Neural cell (in vitro differentiated cells): ENCODE measurements around the gene NKD1. TPM values are rescaled to one million over a fixed set of nuclear protein-coding genes. Genes with fewer than 3 reads are reported as not detected.

ENCODE experiments used
- H2AFZ ChIP-seq: fragments of 200-600, 300-800 bp; sonication (generic), shearing (Covaris generic); 2 replicates; pipeline ENCODE4 v1.6.0; 2014; ENCODE audit warnings: low read depth, mild to moderate bottlenecking, antibody characterized with exemption, low read length, moderate library complexity
- H3F3A ChIP-seq: fragments of 200-600 bp; shearing (Covaris generic); 2 replicates; pipeline ENCODE4 v1.6.1; 2016; ENCODE audit warnings: mild to moderate bottlenecking, moderate library complexity, mixed read lengths, antibody characterized with exemption, low read length; ENCODE audit not compliant: insufficient read depth, poor library complexity, severe bottlenecking
- H3K27ac ChIP-seq: fragments of 200-600, 300-800 bp; sonication (generic), shearing (Covaris generic); 2 replicates; pipeline ENCODE4 v1.5.1; 2014; ENCODE audit warnings: mild to moderate bottlenecking, low read length, moderate library complexity
- H3K27me3 ChIP-seq: fragments of 300-800, 200-600 bp; sonication (generic), shearing (Covaris generic); 2 replicates; pipeline ENCODE4 v1.6.0; 2014; ENCODE audit warnings: mild to moderate bottlenecking, low read depth, low read length, moderate library complexity; ENCODE audit not compliant: insufficient read depth
- H3K36me3 ChIP-seq: fragments of 300-800, 200-600 bp; sonication (generic), shearing (Covaris generic); 2 replicates; pipeline ENCODE4 v1.5.1; 2014; ENCODE audit warnings: mild to moderate bottlenecking, antibody characterized with exemption, low read length, moderate library complexity; ENCODE audit not compliant: insufficient read depth
- H3K4me2 ChIP-seq: fragments of 300-800, 200-600 bp; sonication (generic), shearing (Covaris generic); 2 replicates; pipeline ENCODE4 v1.6.0; 2014; ENCODE audit warnings: mild to moderate bottlenecking, low read length
- H3K4me3 ChIP-seq: fragments of 300-800, 200-600 bp; sonication (generic), shearing (Covaris generic); 2 replicates; pipeline ENCODE4 v1.5.1; 2014; ENCODE audit warnings: mild to moderate bottlenecking, low read length, moderate library complexity
- H3K79me2 ChIP-seq: fragments of 200-600 bp; shearing (Covaris generic); replicated peaks from 2 replicates; pipeline ENCODE4 v1.6.0; 2014; ENCODE audit warnings: mild to moderate bottlenecking, low read length, moderate library complexity; ENCODE audit not compliant: insufficient read depth
- H3K9ac ChIP-seq: fragments of 300-800, 200-600 bp; sonication (generic), shearing (Covaris generic); 2 replicates; pipeline ENCODE4 v1.6.1; 2016; ENCODE audit warnings: mild to moderate bottlenecking, low read length, mixed read lengths
- H3K9me2 ChIP-seq: fragments of 200-600 bp; shearing (Covaris generic); 2 replicates; pipeline ENCODE4 v1.6.1; 2016; ENCODE audit warnings: mild to moderate bottlenecking, low read length, mixed read lengths; ENCODE audit not compliant: insufficient read depth
- H3K9me3 ChIP-seq: fragments of 200-600, 300-800 bp; sonication (generic), shearing (Covaris generic); 2 replicates; pipeline ENCODE4 v1.6.1; 2016; ENCODE audit warnings: mild to moderate bottlenecking, mixed run types, low read length, moderate library complexity, mixed read lengths
- H4K20me1 ChIP-seq: fragments of 200-600 bp; shearing (Covaris generic); 2 replicates; pipeline ENCODE4 v1.6.1; 2016; ENCODE audit warnings: mild to moderate bottlenecking, mixed run types; ENCODE audit not compliant: insufficient read depth
- EP300 ChIP-seq: fragments of 450-650 bp; conservative IDR thresholded peaks from 2 replicates; pipeline ENCODE4 v1.6.1; 2014; ENCODE audit warnings: antibody characterized with exemption, mild to moderate bottlenecking, moderate library complexity; ENCODE audit not compliant: poor library complexity, severe bottlenecking
- EZH2 ChIP-seq: fragments of 200-600, 300-800 bp; shearing (Covaris generic), sonication (generic); IDR thresholded peaks from 2 replicates; pipeline ENCODE4 v1.6.1; 2014; ENCODE audit warnings: antibody characterized with exemption, low read length, borderline replicate concordance, mild to moderate bottlenecking; ENCODE audit not compliant: insufficient read depth, poor library complexity, severe bottlenecking
- MXI1 ChIP-seq: fragments of 450-650 bp; conservative IDR thresholded peaks from 2 replicates; pipeline ENCODE4 v1.6.1; 2014; ENCODE audit warnings: antibody characterized with exemption, mild to moderate bottlenecking; ENCODE audit not compliant: poor library complexity, severe bottlenecking
- POLR2AphosphoS5 ChIP-seq: IDR thresholded peaks from 2 replicates; pipeline ENCODE4 v1.6.1; 2012
- RAD21 ChIP-seq: fragments of 450-650 bp; conservative IDR thresholded peaks from 2 replicates; pipeline ENCODE4 v1.6.1; 2014; ENCODE audit warnings: antibody characterized with exemption, mild to moderate bottlenecking, moderate library complexity
- SMC3 ChIP-seq: fragments of 450-650 bp; conservative IDR thresholded peaks from 2 replicates; pipeline ENCODE4 v1.6.1; 2014; ENCODE audit warnings: antibody characterized with exemption, mild to moderate bottlenecking, moderate library complexity; ENCODE audit not compliant: poor library complexity
- TAF1 ChIP-seq: IDR thresholded peaks from 2 replicates; pipeline ENCODE4 v1.6.1; 2012; ENCODE audit warnings: low read depth
- polyA plus RNA-seq: library from polyadenylated mRNA; depleted of rRNA; stranded (reverse); fragments of >200 nt; gene quantifications from 2 replicates; pipeline ENCODE4 v1.2.3, GENCODE V29; 2014
- TF ChIP-seq, protein P1 (sequence below): IDR thresholded peaks from 2 replicates; pipeline ENCODE4 v1.6.1; 2012; ENCODE audit warnings: borderline replicate concordance
- TF ChIP-seq, protein P2 (sequence below): fragments of 450-650 bp; IDR thresholded peaks from 2 replicates; pipeline ENCODE4 v1.5.1; 2014; ENCODE audit warnings: antibody characterized with exemption, mild to moderate bottlenecking, moderate library complexity; ENCODE audit not compliant: poor library complexity, severe bottlenecking

Gene NKD1
- polyA plus RNA-seq, 1 donor from 2014 or later: 1.1 TPM

DNA sequence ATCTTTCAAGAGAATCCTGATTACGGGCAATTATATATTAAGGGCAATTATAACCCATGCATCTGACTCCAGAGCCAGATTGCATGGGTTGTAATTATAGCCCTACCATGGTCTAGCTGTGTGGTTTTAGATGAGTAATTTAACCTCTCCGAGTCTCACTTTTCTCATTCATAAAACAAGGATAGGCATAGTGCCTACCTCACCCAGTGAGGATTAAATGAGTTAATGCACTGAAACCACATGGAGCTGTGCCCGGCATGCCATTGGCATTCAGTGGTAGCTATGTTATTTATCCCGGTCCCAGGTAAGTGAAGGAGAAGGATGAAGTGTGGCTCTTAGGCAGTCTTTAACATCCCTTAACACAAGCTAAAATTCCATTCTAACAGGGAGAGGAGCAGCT lies 126.6 kb downstream of the NKD1 start:
- Histone ChIP-seq H3K27ac (no peak overlapping the region), H3K9me3 (peaks cover 3% of the 10 kb centered on the region), H3K36me3 (no peaks in the 10 kb centered on the region), H3K4me2 (no peak overlapping the region), H3F3A (no peaks in the 10 kb centered on the region), H3K9ac (no peak overlapping the region), H3K27me3 (no peaks in the 10 kb centered on the region), H4K20me1 (no peaks in the 10 kb centered on the region), H3K79me2 (no peaks in the 10 kb centered on the region), H3K9me2 (no peaks in the 10 kb centered on the region), H2AFZ (no peak overlapping the region), H3K4me3 (no peak overlapping the region)
- TF ChIP-seq EP300 (no peak), MXI1 (no peak), POLR2AphosphoS5 (no peak), TAF1 (no peak), SMC3 (no peak), EZH2 (no peak), RAD21 (no peak)
- TF ChIP-seq, protein P1, sequence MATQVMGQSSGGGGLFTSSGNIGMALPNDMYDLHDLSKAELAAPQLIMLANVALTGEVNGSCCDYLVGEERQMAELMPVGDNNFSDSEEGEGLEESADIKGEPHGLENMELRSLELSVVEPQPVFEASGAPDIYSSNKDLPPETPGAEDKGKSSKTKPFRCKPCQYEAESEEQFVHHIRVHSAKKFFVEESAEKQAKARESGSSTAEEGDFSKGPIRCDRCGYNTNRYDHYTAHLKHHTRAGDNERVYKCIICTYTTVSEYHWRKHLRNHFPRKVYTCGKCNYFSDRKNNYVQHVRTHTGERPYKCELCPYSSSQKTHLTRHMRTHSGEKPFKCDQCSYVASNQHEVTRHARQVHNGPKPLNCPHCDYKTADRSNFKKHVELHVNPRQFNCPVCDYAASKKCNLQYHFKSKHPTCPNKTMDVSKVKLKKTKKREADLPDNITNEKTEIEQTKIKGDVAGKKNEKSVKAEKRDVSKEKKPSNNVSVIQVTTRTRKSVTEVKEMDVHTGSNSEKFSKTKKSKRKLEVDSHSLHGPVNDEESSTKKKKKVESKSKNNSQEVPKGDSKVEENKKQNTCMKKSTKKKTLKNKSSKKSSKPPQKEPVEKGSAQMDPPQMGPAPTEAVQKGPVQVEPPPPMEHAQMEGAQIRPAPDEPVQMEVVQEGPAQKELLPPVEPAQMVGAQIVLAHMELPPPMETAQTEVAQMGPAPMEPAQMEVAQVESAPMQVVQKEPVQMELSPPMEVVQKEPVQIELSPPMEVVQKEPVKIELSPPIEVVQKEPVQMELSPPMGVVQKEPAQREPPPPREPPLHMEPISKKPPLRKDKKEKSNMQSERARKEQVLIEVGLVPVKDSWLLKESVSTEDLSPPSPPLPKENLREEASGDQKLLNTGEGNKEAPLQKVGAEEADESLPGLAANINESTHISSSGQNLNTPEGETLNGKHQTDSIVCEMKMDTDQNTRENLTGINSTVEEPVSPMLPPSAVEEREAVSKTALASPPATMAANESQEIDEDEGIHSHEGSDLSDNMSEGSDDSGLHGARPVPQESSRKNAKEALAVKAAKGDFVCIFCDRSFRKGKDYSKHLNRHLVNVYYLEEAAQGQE: no peak
- TF ChIP-seq, protein P2, sequence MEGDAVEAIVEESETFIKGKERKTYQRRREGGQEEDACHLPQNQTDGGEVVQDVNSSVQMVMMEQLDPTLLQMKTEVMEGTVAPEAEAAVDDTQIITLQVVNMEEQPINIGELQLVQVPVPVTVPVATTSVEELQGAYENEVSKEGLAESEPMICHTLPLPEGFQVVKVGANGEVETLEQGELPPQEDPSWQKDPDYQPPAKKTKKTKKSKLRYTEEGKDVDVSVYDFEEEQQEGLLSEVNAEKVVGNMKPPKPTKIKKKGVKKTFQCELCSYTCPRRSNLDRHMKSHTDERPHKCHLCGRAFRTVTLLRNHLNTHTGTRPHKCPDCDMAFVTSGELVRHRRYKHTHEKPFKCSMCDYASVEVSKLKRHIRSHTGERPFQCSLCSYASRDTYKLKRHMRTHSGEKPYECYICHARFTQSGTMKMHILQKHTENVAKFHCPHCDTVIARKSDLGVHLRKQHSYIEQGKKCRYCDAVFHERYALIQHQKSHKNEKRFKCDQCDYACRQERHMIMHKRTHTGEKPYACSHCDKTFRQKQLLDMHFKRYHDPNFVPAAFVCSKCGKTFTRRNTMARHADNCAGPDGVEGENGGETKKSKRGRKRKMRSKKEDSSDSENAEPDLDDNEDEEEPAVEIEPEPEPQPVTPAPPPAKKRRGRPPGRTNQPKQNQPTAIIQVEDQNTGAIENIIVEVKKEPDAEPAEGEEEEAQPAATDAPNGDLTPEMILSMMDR: no peak

GRCh38 chr16:50675686-50676610 lies 127.8 kb downstream of the NKD1 start:
- Histone ChIP-seq H3K9me3 (peaks cover 3% of the 10 kb centered on the region), H3K27ac (no peak overlapping the region), H2AFZ (no peak overlapping the region), H3K9ac (no peak overlapping the region), H3F3A (no peaks in the 10 kb centered on the region), H3K4me2 (no peak overlapping the region), H4K20me1 (no peaks in the 10 kb centered on the region), H3K9me2 (no peaks in the 10 kb centered on the region), H3K4me3 (no peak overlapping the region), H3K36me3 (no peaks in the 10 kb centered on the region), H3K27me3 (no peaks in the 10 kb centered on the region), H3K79me2 (no peaks in the 10 kb centered on the region)
- TF ChIP-seq, protein P2: no peak
- no peak for TF ChIP-seq RAD21
